HG03575 (cell line): Measurements from ENCODE around the gene CREB5.
"Not testable (repeated sequence)": the region's sequence is repeated elsewhere in the genome, so short reads cannot be mapped to it uniquely, and the experiment has no call there.

Source experiments
- ATAC-seq: cut with Tn5 transposase; IDR thresholded peaks from one replicate; pipeline ENCODE4 v1.9.1; 2021; ENCODE audit not compliant: unreplicated experiment, insufficient number of reproducible peaks, low FRiP score; ENCODE audit errors: extremely low read depth

Gene CREB5

GRCh38 chr7:28587211-28587610, 174.9 kb downstream of the CREB5 start:
- ATAC-seq = no peak

GRCh38 chr7:28588602-28589001, 176.3 kb downstream of the CREB5 start:
- no peak for ATAC-seq

DNA sequence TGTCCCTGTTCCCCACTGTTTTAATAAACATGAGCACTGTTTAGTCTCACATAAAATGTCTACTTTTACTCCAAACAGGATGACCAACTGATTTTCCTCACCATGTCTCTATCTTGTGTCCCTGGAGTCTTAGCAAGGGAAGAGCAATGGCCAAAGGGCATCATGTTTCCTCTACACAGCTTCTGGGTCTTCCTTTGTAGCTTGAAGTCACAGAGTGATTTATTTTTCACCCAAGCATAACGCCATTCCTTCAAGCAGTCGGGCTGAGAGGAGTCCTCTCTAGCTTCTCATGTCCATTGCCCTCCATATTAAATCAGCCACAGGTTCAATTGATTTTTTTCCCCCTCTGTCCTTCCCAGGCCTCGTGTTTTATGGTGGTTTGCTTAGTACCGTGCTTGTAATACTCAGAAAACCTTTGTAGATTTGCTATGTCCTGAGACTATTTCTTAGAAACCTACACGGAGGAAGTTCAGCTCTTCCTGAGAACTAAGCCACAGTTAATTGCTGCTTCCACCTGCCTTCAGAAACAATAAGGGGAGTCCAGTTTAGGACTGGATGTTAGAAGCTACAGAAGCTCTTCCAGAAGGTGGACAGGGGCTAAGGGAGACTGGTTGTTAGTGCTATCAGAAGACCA, 178.8 kb downstream of the CREB5 start:
- no peak for ATAC-seq

- ATAC-seq = no peak
Observed at GRCh38 chr7:28591725-28592349, 179.5 kb downstream of the CREB5 start.

- ATAC-seq = no peak
Observed at GRCh38 chr7:28592861-28593260, 180.5 kb downstream of the CREB5 start.

GRCh38 chr7:28595076-28595475, 182.8 kb downstream of the CREB5 start:
- no peak for ATAC-seq

GRCh38 chr7:28595801-28596200, 183.5 kb downstream of the CREB5 start:
- ATAC-seq = no peak

DNA sequence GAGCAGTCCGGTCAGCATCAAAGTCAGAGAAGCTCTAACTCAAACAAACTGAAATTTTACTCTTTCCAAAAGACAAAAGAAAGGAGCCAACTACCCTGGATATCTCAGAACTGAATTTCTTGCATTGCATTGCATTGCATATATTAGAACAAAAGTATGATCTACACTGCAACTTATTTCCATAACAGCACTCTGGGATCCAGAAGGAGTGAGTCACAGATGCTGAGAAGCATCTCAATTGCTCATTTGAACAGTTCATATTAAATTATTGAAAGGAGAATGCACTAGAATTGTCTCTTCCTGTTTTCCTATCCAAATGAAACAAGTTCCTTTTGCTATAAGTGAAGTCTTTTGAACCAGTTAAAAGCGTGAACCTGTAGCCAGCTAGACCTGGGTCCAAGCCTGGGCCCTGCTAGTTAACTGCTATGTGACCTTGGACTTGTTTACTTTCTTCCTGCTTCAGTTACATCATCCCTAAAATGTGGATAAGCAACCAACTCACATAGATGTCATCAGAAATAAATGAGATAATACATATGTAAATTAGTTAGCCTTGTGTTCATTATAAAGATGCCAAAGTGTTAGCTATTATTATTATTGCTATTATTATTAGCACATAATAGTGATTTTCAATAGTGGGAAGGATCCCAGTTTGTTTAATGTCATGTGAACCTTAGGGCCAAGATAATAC, 184.1 kb downstream of the CREB5 start:
- no peak for ATAC-seq

- no peak for ATAC-seq
Observed at GRCh38 chr7:28597284-28597683, 185.0 kb downstream of the CREB5 start.

GRCh38 chr7:28598037-28598436, 185.7 kb downstream of the CREB5 start:
- ATAC-seq = not testable (repeated sequence)

GRCh38 chr7:28598586-28598985, 186.3 kb downstream of the CREB5 start:
- no peak for ATAC-seq

- ATAC-seq = no peak
Observed at GRCh38 chr7:28599411-28599810, 187.1 kb downstream of the CREB5 start.

- ATAC-seq = no peak
Observed at GRCh38 chr7:28602282-28602681, 190.0 kb downstream of the CREB5 start.

DNA sequence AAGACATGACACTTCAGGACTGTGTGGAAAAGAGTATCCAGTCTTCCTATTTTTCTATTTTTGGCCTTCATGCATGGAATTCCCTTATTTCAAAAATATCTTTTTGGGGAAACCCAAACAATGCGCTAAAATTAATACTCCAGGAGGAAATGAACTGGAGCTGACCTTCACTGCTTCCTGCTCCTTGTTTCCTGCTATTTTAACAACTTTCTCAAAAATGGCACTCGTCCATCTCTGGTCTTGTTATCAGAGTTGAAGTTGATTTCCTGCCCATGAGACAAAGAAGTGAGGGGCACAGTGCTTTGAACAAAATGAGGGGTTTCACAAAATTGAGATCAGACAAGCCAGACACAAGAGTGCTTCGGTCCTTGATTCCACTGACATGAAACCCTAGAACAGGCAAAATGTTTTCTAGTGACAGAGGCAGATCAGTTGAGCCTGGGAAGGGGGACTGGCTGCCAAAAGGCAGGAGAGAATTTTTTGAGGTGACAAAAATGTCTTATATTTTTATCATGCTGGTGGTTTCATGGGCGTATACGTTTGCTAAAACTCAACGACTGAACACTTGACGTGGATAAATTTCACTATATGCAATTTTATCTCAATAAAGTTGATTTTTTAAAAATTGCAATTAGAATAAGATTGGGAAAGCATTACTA, 193.2 kb downstream of the CREB5 start:
- ATAC-seq = no peak

DNA sequence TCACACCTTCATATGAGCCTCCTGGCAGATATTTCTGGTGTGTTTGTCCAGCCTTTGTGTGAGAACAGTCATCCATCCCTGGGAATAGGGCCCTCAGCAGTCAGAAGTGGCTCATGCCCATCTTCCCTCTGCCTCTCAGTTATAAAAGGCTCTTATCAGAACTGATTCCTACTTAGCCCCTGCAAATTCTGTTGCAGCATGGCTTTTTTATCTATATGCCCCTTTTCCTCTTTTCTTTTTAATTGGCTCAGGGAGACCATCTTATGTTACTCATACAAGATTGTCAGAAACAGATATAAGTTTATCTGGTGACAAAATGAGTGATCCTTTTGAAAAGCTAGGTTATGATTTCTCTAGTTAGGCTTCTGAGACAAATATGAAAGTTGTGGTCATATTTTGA, 194.1 kb downstream of the CREB5 start:
- ATAC-seq = no peak

DNA sequence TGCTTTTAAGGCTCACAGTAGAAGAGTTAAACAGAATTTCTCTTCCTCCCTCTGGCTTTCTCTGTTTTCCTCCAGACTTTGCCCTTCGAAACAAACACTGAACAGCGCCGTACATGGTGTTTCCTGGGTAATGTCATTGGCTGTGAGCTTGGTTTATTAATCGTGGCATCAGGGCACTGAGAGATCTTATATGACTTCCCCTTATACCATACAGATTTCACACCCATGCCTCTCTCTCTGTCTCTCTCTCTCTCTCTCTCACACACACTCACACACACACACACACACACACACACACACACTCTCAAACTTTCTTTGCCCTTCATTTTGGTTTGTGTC, 195.5 kb downstream of the CREB5 start:
- no peak for ATAC-seq

- no peak for ATAC-seq
Observed at GRCh38 chr7:28608237-28608656, 195.9 kb downstream of the CREB5 start.

DNA sequence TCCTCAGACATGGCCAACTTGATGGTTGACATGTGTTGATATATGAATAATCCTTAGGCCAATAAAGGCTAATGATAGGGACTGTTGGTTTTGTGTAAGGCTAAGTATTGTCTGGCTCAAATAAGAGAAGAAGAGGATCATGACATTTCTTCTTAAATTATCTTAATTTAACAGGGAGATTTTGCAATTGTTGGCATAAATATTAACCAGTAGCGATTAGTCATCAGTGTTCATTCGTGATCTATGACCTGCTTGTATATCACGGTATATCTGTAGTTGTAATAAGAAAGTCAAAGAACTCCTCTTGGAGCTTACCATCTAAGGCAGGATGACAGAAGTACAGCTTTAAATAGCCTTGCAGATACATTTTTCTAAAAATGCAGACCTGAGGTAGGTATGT, 196.4 kb downstream of the CREB5 start:
- no peak for ATAC-seq

- no peak for ATAC-seq
Observed at GRCh38 chr7:28609608-28610007, 197.3 kb downstream of the CREB5 start.

- not testable (repeated sequence) for ATAC-seq
Observed at GRCh38 chr7:28611399-28611897, 199.1 kb downstream of the CREB5 start.
